Neural progenitor cell (in vitro differentiated cells): ENCODE results near the gene EMC10.

Experiments used
- CTCF ChIP-seq: fragments of 200-600 bp; sonication (generic); IDR thresholded peaks from 2 replicates; pipeline ENCODE4 v1.5.1; 2017; ENCODE audit warnings: antibody characterized with exemption, mild to moderate bottlenecking
- EZH2 ChIP-seq: fragments of 200-600 bp; sonication (generic); IDR thresholded peaks from 2 replicates; pipeline ENCODE4 v1.6.1; 2017; ENCODE audit warnings: antibody characterized with exemption, mild to moderate bottlenecking, moderate library complexity
- EZH2phosphoT487 ChIP-seq: fragments of 200-600 bp; sonication (generic); IDR thresholded peaks from 2 replicates; pipeline ENCODE4 v1.6.1; 2017; ENCODE audit warnings: antibody characterized with exemption

- TF ChIP-seq CTCF (no peak), EZH2 (no peak), EZH2phosphoT487 (no peak)
Observed at GRCh38 chr19:50480281-50481111, 4.2 kb downstream of the EMC10 start.
